SU-DHL-6 (cell line): ENCODE data around the gene CHGA.

Experiments used
- H2AFZ ChIP-seq: fragments of 200-600 bp; sonication (generic); 2 replicates; pipeline ENCODE4 v1.6.1; 2014; ENCODE audit warnings: low read depth, mild to moderate bottlenecking, moderate library complexity, mixed read lengths, antibody characterized with exemption, low read length; ENCODE audit not compliant: severe bottlenecking
- H3F3A ChIP-seq: fragments of 200-600 bp; shearing (Covaris generic); 2 replicates; pipeline ENCODE4 v1.6.0; 2016; ENCODE audit warnings: antibody characterized with exemption, mild to moderate bottlenecking; ENCODE audit not compliant: insufficient read depth
- H3K27ac ChIP-seq: fragments of 200-600 bp; sonication (generic); 2 replicates; pipeline ENCODE4 v1.5.1; 2016; ENCODE audit warnings: low read depth, mild to moderate bottlenecking, low read length, moderate library complexity, mixed read lengths
- H3K27me3 ChIP-seq: fragments of 200-600 bp; sonication (generic), shearing (Covaris generic); 2 replicates; pipeline ENCODE4 v1.6.0; 2014; ENCODE audit warnings: mild to moderate bottlenecking, low read length
- H3K36me3 ChIP-seq: fragments of 200-600 bp; sonication (generic); 2 replicates; pipeline ENCODE4 v1.6.1; 2014; ENCODE audit warnings: mild to moderate bottlenecking, low read length, mixed read lengths
- H3K4me2 ChIP-seq: fragments of 300-600, 200-600 bp; shearing (Covaris generic), sonication (generic); 2 replicates; pipeline ENCODE4 v1.6.0; 2014; ENCODE audit warnings: low read length, low read depth, mild to moderate bottlenecking; ENCODE audit not compliant: poor library complexity, severe bottlenecking
- H3K4me3 ChIP-seq: fragments of 200-600 bp; sonication (generic); 2 replicates; pipeline ENCODE4 v1.5.1; 2014; ENCODE audit warnings: antibody characterized with exemption, low read length, mild to moderate bottlenecking, mixed read lengths; ENCODE audit not compliant: insufficient read depth, poor library complexity, severe bottlenecking
- H3K79me2 ChIP-seq: fragments of 200-600 bp; sonication (generic); 2 replicates; pipeline ENCODE4 v1.6.1; 2014; ENCODE audit warnings: mild to moderate bottlenecking, low read length, moderate library complexity; ENCODE audit not compliant: insufficient read depth
- H3K9ac ChIP-seq: fragments of 200-600 bp; sonication (generic); 2 replicates; pipeline ENCODE4 v1.7.0; 2014; ENCODE audit warnings: mild to moderate bottlenecking, low read length
- H3K9me2 ChIP-seq: fragments of 200-600 bp; sonication (generic); replicated peaks from 2 replicates; pipeline ENCODE4 v1.6.1; 2014; ENCODE audit warnings: low read length; ENCODE audit not compliant: insufficient read depth
- H3K9me3 ChIP-seq: fragments of 200-600 bp; sonication (generic); 2 replicates; pipeline ENCODE4 v1.6.1; 2014; ENCODE audit warnings: low read length, mixed read lengths; ENCODE audit not compliant: insufficient read depth
- H4K20me1 ChIP-seq: fragments of 200-600 bp; sonication (generic); 2 replicates; pipeline ENCODE4 v1.6.1; 2014; ENCODE audit warnings: low read depth, mild to moderate bottlenecking, antibody characterized with exemption, low read length, moderate library complexity, mixed read lengths
- CTCF ChIP-seq: fragments of 200-600 bp; sonication (generic); IDR thresholded peaks from one replicate; pipeline ENCODE4 v1.5.1; 2017; ENCODE audit warnings: antibody characterized with exemption, mild to moderate bottlenecking, low read length, moderate library complexity; ENCODE audit not compliant: insufficient read depth, poor library complexity, severe bottlenecking
- EZH2phosphoT487 ChIP-seq: fragments of 200-600 bp; sonication (generic), shearing (Covaris generic); conservative IDR thresholded peaks from 2 replicates; pipeline ENCODE4 v1.6.1; 2018; ENCODE audit warnings: mild to moderate bottlenecking, antibody characterized with exemption, low read length, moderate library complexity, mixed read lengths

The CHGA gene

GRCh38 chr14:92984082-92984788 lies 61.3 kb downstream of the CHGA start:
- no peaks in the 10 kb centered on the region for H3K9me2 ChIP-seq
- no peak for TF ChIP-seq EZH2phosphoT487
- no peak for TF ChIP-seq CTCF
- H2AFZ ChIP-seq: no peak overlapping the region

More at GRCh38 chr14:92984082-92984788, 61.3 kb downstream of the CHGA start:
- Histone ChIP-seq H4K20me1 (no peaks in the 10 kb centered on the region), H3K9ac (no peak overlapping the region), H3K36me3 (no peaks in the 10 kb centered on the region), H3K27me3 (no peaks in the 10 kb centered on the region), H3K4me3 (no peak overlapping the region), H3K4me2 (no peak overlapping the region), H3K27ac (no peak overlapping the region), H3K79me2 (no peaks in the 10 kb centered on the region), H3K9me3 (peaks cover 11% of the 10 kb centered on the region; the same call in 1 of the 2 replicates), H3F3A (no peaks in the 10 kb centered on the region)
